Smooth muscle cell of the pulmonary artery (primary cell): ENCODE measurements around the gene ZBTB33. TPM values are rescaled to one million over a fixed set of nuclear protein-coding genes. Genes with fewer than 3 reads are reported as not detected.

Source experiments
- total RNA-seq: library from RNA; depleted of rRNA; stranded (reverse); fragments of >200 nt; gene quantifications from 2 replicates; pipeline ENCODE4 v1.2.3, GENCODE V29; 2014

Gene ZBTB33, protein sequence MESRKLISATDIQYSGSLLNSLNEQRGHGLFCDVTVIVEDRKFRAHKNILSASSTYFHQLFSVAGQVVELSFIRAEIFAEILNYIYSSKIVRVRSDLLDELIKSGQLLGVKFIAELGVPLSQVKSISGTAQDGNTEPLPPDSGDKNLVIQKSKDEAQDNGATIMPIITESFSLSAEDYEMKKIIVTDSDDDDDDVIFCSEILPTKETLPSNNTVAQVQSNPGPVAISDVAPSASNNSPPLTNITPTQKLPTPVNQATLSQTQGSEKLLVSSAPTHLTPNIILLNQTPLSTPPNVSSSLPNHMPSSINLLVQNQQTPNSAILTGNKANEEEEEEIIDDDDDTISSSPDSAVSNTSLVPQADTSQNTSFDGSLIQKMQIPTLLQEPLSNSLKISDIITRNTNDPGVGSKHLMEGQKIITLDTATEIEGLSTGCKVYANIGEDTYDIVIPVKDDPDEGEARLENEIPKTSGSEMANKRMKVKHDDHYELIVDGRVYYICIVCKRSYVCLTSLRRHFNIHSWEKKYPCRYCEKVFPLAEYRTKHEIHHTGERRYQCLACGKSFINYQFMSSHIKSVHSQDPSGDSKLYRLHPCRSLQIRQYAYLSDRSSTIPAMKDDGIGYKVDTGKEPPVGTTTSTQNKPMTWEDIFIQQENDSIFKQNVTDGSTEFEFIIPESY
- total RNA-seq, result 10.9 and 11.1 TPM in 2 replicates

DNA sequence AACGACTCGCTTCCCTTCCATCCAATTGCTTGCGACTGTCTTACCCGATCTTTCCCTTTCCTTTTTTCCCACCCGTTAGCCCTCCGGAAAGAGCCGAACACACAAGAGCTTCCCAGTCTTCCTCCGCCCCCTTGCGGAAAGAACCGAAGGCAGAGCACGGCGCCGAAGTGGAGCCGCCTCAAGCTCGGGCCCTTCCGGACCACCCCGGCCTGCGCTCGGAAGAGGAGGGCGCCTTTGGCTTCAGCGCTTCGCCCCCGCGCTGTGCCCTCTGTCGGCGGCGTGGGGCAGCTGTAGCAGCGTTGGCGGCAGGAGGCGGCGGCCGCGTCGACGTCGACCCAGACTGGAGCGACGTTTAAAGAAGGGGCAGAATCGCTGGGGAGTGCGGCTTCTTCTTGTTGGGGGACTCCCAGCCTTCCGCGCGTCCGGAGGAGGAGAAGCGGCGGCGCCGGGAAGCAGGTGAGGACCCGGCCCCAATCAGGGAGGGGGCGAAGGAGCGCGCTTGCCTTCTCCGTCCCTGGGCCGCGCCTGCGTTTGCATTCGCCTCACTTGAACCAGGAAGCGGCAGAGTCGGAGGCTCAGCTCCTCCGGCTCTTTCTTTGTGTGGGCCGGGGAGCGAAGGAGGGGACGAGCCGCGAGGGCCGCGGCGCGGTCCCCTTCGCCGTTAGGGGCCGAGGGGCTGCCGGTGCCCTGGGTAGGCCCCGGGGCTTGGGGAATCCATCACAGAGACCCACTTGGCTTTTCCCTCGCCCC lies at the start of gene ZBTB33:
Gene ZBTB33, plus strand, starts transcription at position 291 of the 750 bp plus-strand sequence. CDS start 2,604 bp downstream, outside the sequence.

Other genes starting within 250 kb of the ZBTB33 start
- not detected in 2 replicates for gene RHOXF2B, start 173.1 kb upstream of the ZBTB33 start, total RNA-seq
- gene RHOXF1, start 134.9 kb upstream of the ZBTB33 start, total RNA-seq, result not detected in 2 replicates
- gene RHOXF2, start 92.2 kb upstream of the ZBTB33 start, total RNA-seq, result not detected in 2 replicates
- 0.07 TPM in 1 of 2 replicates, not detected in the other for gene TMEM255A, start 60.6 kb downstream of the ZBTB33 start, total RNA-seq
- not detected in 2 replicates for gene ATP1B4, start 111.3 kb downstream of the ZBTB33 start, total RNA-seq
- gene LAMP2, start 218.5 kb downstream of the ZBTB33 start, total RNA-seq, result 265 and 289 TPM in 2 replicates